A204.1 (cell line): ENCODE measurements around the gene CDH12.
A peak's percentile ranks its signal among the peaks of the same experiment; 100 is the strongest.
"Not testable (repeated sequence)": the region's sequence is repeated elsewhere in the genome, so short reads cannot be mapped to it uniquely, and the experiment has no call there.

ENCODE experiments used
- FAIRE-seq: peaks from 2 replicates; lab custom pipeline; 2012; peaks lifted over from hg19 to GRCh38; lab: Jason Lieb, UNC

CDH12 gene

GRCh38 chr5:22852807-22853660 is at the start of gene CDH12:
Gene CDH12 (minus strand): TSS chr5:22853344.
- FAIRE-seq, result no peak

- FAIRE-seq, result no peak
These were observed 48.7 kb upstream of the CDH12 start for GRCh38 chr5:22901885-22902284.

GRCh38 chr5:22900801-22901310 is 47.7 kb upstream of the CDH12 start:
- no peak for FAIRE-seq

GRCh38 chr5:22899341-22899740 is 46.2 kb upstream of the CDH12 start:
- no peak for FAIRE-seq

- no peak for FAIRE-seq
These were observed 43.0 kb upstream of the CDH12 start for GRCh38 chr5:22896152-22896551.

GRCh38 chr5:22892441-22892840 is 39.3 kb upstream of the CDH12 start:
- no peak for FAIRE-seq

GRCh38 chr5:22889720-22890119 is 36.6 kb upstream of the CDH12 start:
- peak; percentile 84 for FAIRE-seq

GRCh38 chr5:22887566-22887965 is 34.4 kb upstream of the CDH12 start:
- no peak for FAIRE-seq

GRCh38 chr5:22858911-22859310 is 5.8 kb upstream of the CDH12 start:
- FAIRE-seq, result not testable (repeated sequence)

GRCh38 chr5:22855824-22856223 is 2.7 kb upstream of the CDH12 start:
- FAIRE-seq, result no peak

GRCh38 chr5:22850981-22851380 is 2.2 kb downstream of the CDH12 start:
- FAIRE-seq, result no peak

- no peak for FAIRE-seq
These were observed 6.5 kb downstream of the CDH12 start for GRCh38 chr5:22846693-22847092.

GRCh38 chr5:22844636-22845035 is 8.5 kb downstream of the CDH12 start:
- no peak for FAIRE-seq

GRCh38 chr5:22844155-22844554 is 9.0 kb downstream of the CDH12 start:
- FAIRE-seq, result no peak

- FAIRE-seq, result no peak
These were observed 10.6 kb downstream of the CDH12 start for GRCh38 chr5:22842574-22842973.

- FAIRE-seq, result no peak
These were observed 15.3 kb downstream of the CDH12 start for GRCh38 chr5:22837803-22838202.

GRCh38 chr5:22835686-22836085 is 17.5 kb downstream of the CDH12 start:
- no peak for FAIRE-seq

- no peak for FAIRE-seq
These were observed 59.7 kb downstream of the CDH12 start for GRCh38 chr5:22793463-22793862.

GRCh38 chr5:22787807-22788206 is 65.3 kb downstream of the CDH12 start:
- no peak for FAIRE-seq

- FAIRE-seq, result no peak
These were observed 65.7 kb downstream of the CDH12 start for GRCh38 chr5:22787398-22787797.

GRCh38 chr5:22780756-22781155 is 72.4 kb downstream of the CDH12 start:
- no peak for FAIRE-seq

GRCh38 chr5:22779499-22779898 is 73.6 kb downstream of the CDH12 start:
- FAIRE-seq, result no peak

GRCh38 chr5:22776285-22776684 is 76.9 kb downstream of the CDH12 start:
- FAIRE-seq, result no peak

- FAIRE-seq, result not testable (repeated sequence)
These were observed 78.9 kb downstream of the CDH12 start for GRCh38 chr5:22774214-22774613.
